GM18499 (cell line): ENCODE results near the gene CTXN1.

Experiments used
- ATAC-seq: cut with Tn5 transposase; IDR thresholded peaks from one replicate; pipeline ENCODE4 v1.9.1; 2021; ENCODE audit warnings: moderate number of reproducible peaks; ENCODE audit not compliant: insufficient read depth, unreplicated experiment

CTXN1 gene

DNA sequence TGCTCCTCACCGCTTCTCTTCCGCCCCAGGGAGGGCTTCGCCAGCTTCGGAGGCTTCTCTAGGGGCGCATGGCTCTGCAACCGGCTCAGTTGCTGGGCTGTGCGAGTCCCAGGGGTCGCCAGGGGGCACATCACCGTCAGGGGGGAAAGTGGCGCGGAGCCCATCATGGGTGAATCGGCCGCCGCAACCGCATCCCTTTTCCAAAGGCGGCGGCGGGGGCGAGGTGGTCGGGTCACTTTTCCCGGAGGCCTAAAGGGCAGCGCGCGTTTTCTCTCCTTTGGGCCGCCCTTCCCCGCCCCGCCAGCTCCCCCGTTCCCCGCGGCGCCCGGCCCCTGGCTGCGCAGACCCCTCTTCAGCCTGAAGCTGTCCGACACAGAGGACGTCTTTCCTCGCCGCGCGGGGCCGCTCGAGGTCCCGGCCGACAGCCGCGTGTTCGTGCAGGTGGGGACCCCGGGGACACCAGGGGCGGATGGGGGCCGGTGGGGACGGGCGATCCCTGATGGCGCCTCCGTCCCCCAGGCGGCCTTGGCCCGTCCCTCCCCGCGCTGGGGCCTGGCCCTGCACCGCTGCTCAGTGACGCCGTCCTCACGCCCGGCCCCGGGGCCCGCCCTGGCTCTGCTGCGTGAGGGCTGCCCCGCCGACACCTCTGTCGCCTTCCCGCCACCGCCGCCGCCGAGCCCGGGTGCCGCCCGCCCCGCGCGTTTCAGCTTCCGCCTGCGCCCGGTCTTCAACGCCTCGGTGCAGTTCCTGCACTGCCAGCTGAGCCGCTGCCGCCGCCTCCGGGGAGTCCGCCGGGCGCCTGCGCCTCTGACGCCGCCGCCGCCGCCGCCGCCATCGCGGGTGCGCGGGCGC, 9.6 kb downstream of the CTXN1 start:
- no peak for ATAC-seq

DNA sequence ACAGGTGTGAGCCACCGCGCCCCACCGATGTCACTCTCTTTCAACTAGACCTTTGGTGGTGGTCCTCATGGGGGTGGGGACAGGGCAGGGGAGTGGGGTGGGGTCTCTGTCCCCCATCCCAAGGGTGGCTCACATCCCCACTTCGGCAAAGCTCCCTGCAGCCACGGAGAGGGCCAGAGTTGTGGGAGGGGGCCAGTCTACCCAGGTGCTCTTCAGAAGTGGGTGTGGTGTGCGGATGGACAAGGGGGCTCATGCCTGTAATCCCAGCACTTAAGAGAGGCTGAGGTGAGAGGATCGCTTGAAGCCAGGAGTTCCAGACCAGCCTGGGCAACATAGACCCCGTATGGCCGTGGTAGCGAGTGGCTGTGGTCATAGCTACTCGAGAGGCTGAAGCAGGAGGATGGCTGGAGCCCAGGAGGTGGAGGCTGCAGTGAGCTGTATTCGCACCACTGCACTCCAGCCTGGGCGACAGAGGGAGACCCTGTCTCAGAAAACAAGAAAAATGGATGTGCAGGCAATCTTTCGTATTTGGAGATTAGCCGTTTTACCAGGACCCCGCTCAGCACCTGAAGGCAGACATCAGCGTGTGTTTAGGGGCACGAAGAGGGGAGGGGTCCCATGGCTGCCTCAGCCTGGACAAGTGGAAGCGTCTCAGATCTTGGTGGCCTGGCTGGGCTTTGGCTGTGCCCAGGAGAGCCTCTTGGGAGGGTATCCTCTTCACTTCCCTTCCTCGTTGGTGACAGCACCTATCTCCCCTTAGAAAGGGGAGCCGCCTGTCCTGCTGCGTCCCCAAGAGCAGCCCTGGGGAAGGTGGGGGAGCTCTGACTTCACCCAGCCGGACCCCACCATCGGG, 10.5 kb downstream of the CTXN1 start:
- ATAC-seq = no peak

DNA sequence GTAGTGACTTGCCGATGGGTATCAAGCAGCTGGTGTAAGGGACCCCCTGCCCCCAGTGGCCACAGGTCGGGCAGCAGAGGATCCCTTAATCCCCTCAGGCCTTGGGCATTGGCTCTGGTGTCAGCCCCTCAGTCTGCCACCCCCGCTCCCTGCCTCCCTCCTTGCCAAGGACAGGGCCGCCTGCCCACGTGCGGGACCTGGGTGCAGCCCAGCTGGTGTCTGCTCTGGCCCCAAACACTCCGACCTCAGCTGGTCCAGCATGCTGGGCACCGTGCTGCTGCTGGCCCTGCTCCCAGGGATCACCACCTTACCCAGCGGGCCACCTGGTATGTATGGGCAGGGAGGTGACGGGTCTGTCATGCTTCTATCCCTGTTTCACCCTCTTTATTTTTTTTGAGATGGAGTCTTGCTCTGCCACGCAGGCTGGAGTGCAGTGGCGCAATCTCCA, 11.3 kb downstream of the CTXN1 start, which contains the start of gene TGFBR3L:
Gene TGFBR3L, plus strand, starts transcription at position 233 of the 448 bp plus-strand sequence.
- no peak for ATAC-seq

DNA sequence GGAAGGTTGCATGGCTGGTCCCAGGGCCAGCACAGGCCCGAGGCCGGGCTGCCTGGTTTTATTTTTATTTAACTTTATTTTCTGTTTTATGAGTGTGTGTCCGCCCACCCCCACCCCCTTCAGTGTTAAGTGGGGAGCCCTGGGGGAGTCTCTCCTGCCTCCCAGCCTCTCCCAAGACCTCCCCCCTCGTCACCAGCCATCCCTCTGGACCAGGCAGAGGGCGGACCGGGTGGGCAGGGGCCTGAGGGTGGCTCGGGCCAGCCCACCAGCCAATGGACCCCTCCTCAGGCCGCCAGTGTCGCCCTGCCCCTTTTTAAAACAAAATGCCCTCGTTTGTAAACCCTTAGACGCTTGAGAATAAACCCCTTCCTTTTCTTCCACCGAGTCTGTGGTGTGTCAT, 11.8 kb downstream of the CTXN1 start:
- ATAC-seq = no peak

DNA sequence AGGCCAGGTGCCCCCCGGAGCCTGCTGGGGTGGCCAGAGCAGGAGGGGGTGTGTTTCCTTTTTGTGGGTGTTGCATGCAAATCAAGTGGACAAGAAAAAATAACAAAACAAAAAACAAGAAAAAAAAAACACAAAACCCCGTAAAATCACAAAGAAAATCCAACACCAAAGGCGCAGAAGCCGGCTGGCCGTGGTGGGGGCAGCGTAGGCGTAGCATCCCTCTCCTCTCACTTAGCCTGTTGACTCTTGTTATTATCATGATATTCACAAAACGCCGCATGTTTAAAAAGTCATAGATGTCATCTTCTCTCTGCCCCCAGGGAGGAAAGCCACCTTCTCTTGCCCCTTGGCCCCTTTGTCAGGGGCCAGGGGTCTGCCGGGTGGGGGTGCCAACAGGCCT, 12.3 kb downstream of the CTXN1 start:
- ATAC-seq = no peak

DNA sequence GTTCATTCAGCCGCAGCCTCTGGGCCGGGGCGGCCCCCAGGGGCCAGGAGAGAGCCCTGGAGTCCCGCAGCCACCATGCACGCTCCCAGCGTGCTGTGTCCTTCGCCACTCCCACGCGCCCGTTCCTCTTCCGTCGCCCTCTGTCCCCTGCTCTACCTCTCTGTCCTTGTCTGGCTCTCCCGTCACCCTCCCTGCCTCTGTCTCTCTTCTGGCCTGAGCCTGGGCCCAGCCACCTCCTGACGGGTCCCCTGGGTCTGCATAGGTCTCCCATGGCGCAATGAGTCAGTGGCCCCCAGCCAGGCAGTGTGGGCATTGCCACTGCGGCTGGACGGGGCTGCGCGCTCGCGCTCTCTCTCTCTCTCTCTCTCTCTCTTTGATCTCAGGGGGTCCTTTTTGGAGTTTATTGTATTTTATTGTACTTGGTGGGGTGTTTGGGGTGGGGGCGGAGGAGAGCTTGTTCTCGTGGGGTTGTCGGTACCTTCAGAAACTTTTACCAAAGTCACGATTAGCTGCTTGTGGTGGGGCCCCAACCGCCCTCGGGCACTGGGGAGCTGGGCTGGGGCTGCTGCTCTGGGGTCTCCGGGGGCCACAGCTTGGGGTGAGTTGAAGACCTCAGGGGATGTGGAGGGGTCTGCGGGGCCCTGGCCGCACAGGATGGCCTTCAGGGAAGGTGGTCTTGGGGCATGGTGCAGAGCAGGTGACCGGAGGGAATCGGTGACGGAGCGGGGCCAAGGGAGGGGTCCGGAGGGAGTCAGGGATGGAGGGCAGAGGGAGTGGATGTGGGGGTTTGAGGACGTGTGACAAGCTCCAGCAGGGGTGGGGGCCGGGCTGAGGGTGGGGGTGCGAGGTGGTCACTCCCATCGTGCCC, 13.0 kb downstream of the CTXN1 start:
- no peak for ATAC-seq

DNA sequence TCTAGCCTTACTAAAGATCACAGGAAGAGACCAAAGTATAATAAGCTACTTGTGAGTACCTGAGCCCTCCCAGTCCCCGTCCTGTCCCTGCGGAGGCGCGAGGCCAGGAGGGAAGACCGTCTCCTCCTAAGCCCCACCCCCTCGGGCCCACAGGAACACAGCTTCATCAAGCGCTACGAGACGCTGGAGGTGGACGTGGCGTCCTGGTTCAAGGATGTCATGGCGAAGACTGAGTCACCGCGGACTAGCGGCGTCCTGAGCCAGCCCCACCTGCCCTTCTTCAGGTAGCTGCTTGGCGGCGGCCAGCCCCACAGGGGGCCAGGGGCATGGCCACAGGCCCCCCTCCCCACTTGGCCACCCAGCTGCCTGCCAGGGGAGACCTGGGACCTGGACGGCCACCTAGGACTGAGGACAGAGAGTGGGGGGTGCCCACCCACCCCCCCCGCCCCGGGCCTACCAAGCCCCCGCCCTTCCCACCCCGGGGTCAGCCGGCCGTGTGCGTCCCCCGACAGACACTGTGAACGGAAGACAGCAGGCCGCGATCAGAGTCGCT, 13.7 kb downstream of the CTXN1 start:
- ATAC-seq = no peak

DNA sequence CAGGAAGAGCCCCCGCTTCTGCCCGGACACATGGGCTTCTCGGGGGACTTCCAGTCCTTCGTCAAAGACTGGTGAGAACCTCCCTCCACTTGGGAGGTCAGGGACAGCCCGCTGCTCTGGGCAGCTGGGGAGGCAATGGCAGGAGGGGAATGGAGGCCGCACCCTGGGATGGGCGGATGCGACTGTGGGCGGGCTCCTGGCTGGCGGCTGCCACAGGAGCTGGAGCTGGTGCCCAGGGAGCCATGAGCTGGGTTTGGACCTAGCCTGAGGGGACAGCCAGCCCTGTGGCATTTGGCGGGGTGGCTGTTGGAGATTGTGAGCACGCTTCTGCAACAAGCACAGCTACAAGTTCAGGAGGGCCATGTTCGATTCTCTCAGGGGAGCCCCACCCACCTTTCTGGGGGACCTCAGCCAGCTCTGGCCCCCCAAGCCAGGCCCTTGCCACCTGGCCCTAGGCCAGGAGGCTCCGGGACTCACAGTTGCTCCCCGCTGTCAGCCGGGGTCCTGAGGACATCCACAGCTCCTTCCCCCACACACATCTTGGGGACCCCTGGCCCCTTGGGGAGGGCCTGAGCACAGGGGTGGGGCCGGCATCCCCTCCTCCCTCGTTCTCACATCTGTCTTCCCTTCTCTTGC, 14.3 kb downstream of the CTXN1 start:
- ATAC-seq = no peak

DNA sequence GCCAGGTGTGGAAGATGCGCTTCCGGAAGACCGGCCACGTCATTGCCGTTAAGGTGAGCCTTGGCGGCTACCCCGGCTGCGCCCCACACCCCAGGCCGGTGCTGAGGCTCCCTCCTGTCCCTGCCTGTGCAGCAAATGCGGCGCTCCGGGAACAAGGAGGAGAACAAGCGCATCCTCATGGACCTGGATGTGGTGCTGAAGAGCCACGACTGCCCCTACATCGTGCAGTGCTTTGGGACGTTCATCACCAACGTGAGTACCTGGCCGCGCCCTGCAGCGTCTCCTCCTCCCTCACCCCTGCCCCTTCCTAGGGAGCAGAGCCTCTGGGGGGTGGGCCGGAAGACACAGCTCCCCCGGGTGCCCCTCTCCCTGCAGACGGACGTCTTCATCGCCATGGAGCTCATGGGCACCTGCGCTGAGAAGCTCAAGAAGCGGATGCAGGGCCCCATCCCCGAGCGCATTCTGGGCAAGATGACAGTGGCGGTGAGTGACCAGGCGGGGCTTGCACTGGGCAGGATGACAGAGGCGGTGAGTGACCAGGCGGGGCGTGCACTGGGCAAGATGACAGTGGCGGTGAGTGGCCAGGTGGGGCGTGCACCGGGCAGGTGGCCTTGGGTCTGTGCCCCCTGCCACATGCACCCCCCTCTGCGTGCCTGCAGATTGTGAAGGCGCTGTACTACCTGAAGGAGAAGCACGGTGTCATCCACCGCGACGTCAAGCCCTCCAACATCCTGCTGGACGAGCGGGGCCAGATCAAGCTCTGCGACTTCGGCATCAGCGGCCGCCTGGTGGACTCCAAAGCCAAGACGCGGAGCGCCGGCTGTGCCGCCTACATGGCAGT, 15.4 kb downstream of the CTXN1 start:
- no peak for ATAC-seq

DNA sequence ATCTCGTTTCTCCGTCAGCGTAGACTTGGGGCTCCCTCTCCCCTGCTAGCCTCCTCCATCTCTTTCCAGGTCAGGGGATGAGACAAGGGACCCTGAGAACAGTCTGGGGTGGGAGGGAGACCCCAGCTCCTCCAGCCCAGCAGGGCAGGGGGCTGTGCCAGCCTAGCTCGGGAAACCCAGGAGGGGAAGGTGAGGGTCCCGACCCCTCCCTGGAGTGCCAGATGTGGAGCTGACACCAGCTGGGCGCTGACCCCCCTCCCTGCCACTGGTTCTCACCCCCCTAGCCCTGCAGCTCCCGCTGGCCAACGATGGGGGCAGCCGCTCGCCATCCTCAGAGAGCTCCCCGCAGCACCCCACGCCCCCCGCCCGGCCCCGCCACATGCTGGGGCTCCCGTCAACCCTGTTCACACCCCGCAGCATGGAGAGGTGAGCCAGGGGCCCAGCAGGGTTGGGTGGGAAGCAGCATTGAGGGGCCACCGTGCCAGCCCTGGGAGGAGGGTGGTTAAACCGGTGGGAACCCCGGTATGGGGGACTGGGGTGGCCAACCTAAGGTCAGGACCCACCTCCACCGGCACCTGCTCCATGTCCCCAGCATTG, 16.4 kb downstream of the CTXN1 start:
- no peak for ATAC-seq

DNA sequence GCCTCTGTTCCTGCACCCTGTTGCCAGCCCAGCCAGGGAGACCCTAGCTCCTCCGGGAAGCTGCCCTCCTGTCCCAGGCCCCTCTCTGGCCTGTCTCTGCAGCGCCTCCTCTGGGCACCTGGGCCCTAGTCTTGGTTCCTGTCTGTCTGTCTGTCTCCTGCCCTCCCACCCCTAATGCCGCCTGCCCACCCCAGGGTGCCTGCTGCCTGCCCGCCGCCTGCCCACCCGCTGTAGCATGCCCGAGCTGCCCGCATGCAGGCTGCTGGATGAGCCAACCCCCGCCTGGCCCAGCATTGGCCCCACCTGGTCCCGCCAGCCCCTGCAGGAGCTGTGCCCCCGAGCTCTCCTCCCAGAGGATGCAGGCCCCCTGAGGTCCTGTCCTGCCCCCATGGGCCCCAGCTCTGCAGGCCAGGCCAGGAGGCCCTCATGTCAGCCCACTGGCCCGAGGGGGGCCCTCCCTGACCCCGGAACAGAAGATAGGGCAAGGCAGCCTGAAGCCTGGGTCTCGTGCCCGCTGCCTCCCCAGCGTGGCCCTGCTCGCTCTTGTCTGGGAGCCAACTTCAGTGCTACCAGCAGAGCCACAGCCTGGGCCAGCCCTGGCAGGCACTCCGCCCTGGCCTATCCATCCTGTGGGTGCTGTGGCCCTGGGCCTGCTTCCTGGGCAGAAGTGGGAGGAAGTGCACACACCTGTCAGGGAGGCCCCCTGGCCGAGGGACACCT, 17.0 kb downstream of the CTXN1 start:
- ATAC-seq = no peak

DNA sequence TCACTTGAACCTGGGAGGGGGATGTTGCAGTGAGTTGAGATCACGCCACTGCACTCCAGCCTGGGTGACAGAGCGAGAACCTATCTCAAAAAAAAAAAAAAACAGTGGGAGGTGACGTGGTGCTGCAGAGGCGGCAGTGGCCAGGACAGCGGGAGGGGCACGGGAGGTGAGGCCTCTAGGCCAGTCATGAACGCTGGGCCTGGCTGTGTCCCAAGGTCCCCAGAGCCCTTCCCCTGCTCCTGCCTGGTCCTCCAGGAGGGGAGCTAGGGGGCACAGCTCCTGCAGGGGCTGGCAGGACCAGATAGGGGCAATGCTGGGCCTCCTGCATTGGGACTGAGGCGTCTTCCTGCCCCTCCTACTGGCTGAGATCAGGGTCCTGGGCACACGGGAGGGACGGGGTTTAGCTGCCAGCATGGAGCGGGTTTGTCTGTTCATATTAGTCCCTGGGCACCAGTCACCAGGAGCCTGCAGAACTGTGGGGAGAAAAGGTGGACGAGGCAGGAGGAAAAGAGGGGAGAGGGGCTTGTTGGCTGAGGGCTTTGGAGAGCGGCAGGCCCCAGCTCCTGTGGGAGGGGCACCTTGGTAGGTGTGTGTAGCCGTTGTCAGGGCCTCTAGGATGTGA, 17.7 kb downstream of the CTXN1 start:
- no peak for ATAC-seq

DNA sequence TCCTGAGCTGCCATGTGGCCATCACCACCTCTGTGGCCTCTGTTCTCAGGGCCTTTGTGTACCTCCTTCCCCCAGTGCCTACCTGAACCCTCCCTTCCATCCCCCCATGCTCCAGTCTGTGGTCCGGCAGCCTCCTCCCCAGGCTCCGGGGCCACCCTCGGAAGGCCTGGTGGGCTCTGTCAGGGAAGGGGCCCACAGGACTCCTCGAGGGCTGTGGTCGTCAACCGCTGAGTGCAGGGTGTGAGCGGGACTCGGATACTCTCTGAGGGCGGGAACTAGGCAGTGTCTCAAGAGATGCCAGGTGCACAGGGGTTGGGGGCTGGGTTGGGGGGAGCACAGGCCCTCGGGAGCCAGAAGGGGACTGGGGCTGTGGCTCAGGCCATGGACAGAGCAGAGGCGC, 18.4 kb downstream of the CTXN1 start:
- ATAC-seq = no peak

DNA sequence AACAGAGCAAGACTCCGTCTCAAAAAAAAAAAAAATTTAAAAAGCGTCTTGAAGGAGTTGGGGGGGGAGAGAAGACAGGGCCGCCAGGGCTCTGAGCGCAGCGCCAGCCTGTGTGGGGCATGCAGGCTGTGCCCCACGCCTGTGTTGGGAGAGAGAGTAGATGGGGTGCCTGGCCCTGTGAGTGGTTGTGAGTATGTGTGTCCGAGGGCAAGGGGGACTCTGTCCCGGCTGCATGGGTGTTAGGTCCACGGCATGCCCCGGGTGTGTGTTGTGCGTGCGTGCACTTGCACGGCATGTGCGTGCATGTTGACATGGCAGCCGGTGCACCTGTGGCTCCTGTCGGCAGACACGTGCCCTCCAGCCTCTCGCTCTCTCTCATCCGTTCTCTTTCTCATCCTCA, 18.8 kb downstream of the CTXN1 start:
- no peak for ATAC-seq

DNA sequence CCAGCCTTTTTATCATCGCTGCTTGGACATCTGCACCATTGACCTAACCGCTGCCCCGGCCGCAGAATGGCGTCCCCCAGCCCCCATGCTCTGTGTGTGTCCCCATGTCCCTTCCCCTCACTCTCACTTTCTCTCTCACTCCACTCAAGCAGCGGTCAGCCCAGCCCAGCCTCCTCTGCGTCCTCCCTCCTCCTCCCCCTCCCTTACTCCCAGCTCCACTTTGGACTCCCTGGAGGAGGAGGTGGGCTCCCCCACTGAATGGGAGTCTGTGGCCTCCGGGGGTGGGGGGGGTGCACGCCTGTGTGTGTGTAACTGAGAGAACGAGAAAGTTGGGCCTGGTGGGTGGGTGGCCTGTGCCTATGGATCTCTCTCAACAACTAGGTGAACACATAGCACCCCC, 20.1 kb downstream of the CTXN1 start:
- ATAC-seq = no peak

DNA sequence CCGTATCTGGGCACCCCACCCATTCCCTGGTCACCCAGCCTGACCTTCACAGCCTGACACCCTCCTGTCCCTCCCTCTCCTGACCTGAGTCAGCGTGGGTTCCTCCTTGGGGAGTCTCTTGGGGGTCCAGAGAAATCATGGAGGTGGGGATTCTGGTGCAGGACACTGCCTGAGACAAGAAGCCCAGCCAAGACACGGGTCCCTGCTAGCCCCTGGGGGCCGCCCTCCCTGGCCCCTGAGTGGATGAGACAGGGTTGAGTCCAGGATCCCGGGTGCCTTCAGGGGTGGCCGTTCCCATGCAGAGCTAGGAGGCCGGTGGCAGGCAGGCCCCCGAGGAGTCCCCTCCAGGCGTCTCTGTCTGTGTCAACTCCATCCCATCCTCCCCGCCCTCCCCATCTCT, 20.7 kb downstream of the CTXN1 start:
- no peak for ATAC-seq
